Naive thymus-derived CD4-positive, alpha-beta T cell (primary cell): Measurements from ENCODE around the gene ADGRD1. TPM values are rescaled to one million over a fixed set of nuclear protein-coding genes. Genes with fewer than 3 reads are reported as not detected.

Experiments
- ATAC-seq: fragments of 150-1000 bp; cut with Tn5 transposase; 2 replicates; pipeline ENCODE4 v1.10.0; 2021; ENCODE audit warnings: mild to moderate bottlenecking, moderate library complexity
- CTCF ChIA-PET: fragments of 350-600 bp; sonication (Branson Sonifier 250); formaldehyde crosslinking; loops from one replicate; lab custom pipeline; 2021; ENCODE audit warnings: antibody characterized with exemption; lab: Charles Lee
- POLR2A ChIA-PET: fragments of 350-600 bp; sonication (Branson Sonifier 250); formaldehyde crosslinking; loops from one replicate; lab custom pipeline; 2021; ENCODE audit warnings: antibody characterized with exemption, inconsistent platforms; lab: Charles Lee
- DNase-seq, 9 donors: peaks; one replicate each; pipeline versions ENCODE4 v3.0.0 to v3.0.0-alpha.2; 2020 to 2022; ENCODE audit warnings: mixed read lengths in 1 of 9
- H3K27ac ChIP-seq: one replicate; pipeline ENCODE4 v1.7.0; 2013; ENCODE audit warnings: mild to moderate bottlenecking, low read depth, low read length, moderate library complexity
- H3K27me3 ChIP-seq, 2 donors: one replicate each; pipeline ENCODE4 v1.7.0; 2013; ENCODE audit warnings: low read length in 2 of 2, mild to moderate bottlenecking in 2 of 2, moderate library complexity in 2 of 2; ENCODE audit not compliant: control insufficient read depth in 2 of 2, insufficient read depth in 2 of 2
- H3K36me3 ChIP-seq, 3 experiments: 1 replicate in 2 of 3; 2 replicates in 1 of 3; pipeline ENCODE4 v1.7.0; 2013; ENCODE audit warnings: low read length in 3 of 3, mild to moderate bottlenecking in 3 of 3, moderate library complexity in 1 of 3; ENCODE audit not compliant: insufficient read depth in 3 of 3, control insufficient read depth in 2 of 3
- H3K4me1 ChIP-seq, 2 donors: one replicate each; pipeline ENCODE4 v1.7.0; 2013; ENCODE audit warnings: low read length in 2 of 2, mild to moderate bottlenecking in 2 of 2, moderate library complexity in 1 of 2; ENCODE audit not compliant: control insufficient read depth in 2 of 2, insufficient read depth in 2 of 2
- H3K4me3 ChIP-seq: 2 replicates; pipeline ENCODE4 v1.7.0; 2013; ENCODE audit warnings: mild to moderate bottlenecking, low read length
- H3K9me3 ChIP-seq, 3 experiments: 1 replicate in 2 of 3; 2 replicates in 1 of 3; pipeline ENCODE4 v1.7.0; 2013; ENCODE audit warnings: low read length in 3 of 3; ENCODE audit not compliant: control insufficient read depth in 2 of 3
- H3K27ac Mint-ChIP-seq, 9 donors: one replicate each; pipeline ENCODE4 v1.8.0; 2020 to 2022; ENCODE audit warnings: mixed read lengths in 9 of 9, mild to moderate bottlenecking in 8 of 9, moderate library complexity in 5 of 9, inconsistent platforms in 2 of 9
- H3K27me3 Mint-ChIP-seq, 5 donors: one replicate each; pipeline ENCODE4 v1.8.0; 2021 to 2022; ENCODE audit warnings: mixed read lengths in 5 of 5, mild to moderate bottlenecking in 1 of 5
- H3K36me3 Mint-ChIP-seq, 5 donors: one replicate each; pipeline ENCODE4 v1.8.0; 2020 to 2022; ENCODE audit warnings: mixed read lengths in 5 of 5, mild to moderate bottlenecking in 3 of 5, inconsistent platforms in 1 of 5
- H3K4me1 Mint-ChIP-seq, 7 donors: one replicate each; pipeline ENCODE4 v1.8.0; 2020 to 2022; ENCODE audit warnings: mixed read lengths in 7 of 7, mild to moderate bottlenecking in 3 of 7, inconsistent platforms in 1 of 7
- H3K4me3 Mint-ChIP-seq, 10 donors: one replicate each; pipeline ENCODE4 v1.8.0; 2020 to 2022; ENCODE audit warnings: mild to moderate bottlenecking in 10 of 10, mixed read lengths in 10 of 10, moderate library complexity in 6 of 10, inconsistent platforms in 2 of 10
- H3K9me3 Mint-ChIP-seq, 11 donors: one replicate each; pipeline ENCODE4 v1.8.0; 2020 to 2022; ENCODE audit warnings: mixed read lengths in 11 of 11, mild to moderate bottlenecking in 4 of 11, inconsistent platforms in 1 of 11, moderate library complexity in 1 of 11
- intact Hi-C, 2 donors: fragments of 100-400 bp; cut with micrococcal nuclease; formaldehyde crosslinking; loops; one replicate each; pipeline ENCODE4 v1.15.1; 2023
- polyA plus RNA-seq, 2 donors: library from polyadenylated mRNA; unstranded; fragments of 300-500 nt; fragmentation: Illumina TruSeq; gene quantifications; one replicate each; pipeline ENCODE4 v1.2.3, GENCODE V29; 2021
- total RNA-seq, 6 experiments: library from RNA in 5 of 6; stranded (reverse) in 5 of 6; gene quantifications; 1 replicate in 5 of 6; 2 replicates in 1 of 6; pipeline ENCODE4 v1.2.3 and lab custom pipeline; 2021 to 2026

ADGRD1 gene
- total and polyA plus RNA-seq, 7 experiments from 2014 or later = 0.41 to 11.9 (median 1.6) TPM; not detected in 4

- peaks cover 0 to 1% (median 0%) of the 10 kb centered on the region in 3 experiments for H3K9me3 ChIP-seq
- H3K4me1 ChIP-seq = no peaks in the 10 kb centered on the region
- Mint-ChIP-seq H3K4me3 (peak overlapping the region in 2 of 10 donors; percentile 45 to 49), H3K4me1 (no peaks in the 10 kb centered on the region), H3K36me3 (peaks cover 0 to 9% (median 0%) of the 10 kb centered on the region in 5 donors), H3K9me3 (peaks cover 0 to 17% (median 9%) of the 10 kb centered on the region in 11 donors), H3K27me3 (peaks cover 40 to 70% (median 63%) of the 10 kb centered on the region in 5 donors), H3K27ac (no peak overlapping the region)
- ATAC-seq (peak; percentile 42), DNase-seq (no peak)
- ChIA-PET CTCF (no interaction called here), POLR2A (no interaction called here)
- no peak overlapping the region for H3K27ac ChIP-seq
- H3K4me3 ChIP-seq = no peak overlapping the region
- H3K36me3 ChIP-seq = no peaks in the 10 kb centered on the region
- intact Hi-C loops = loop anchor here in 1 of 2 donors (5.0 kb wide), 1 partner anchor 216 kb away; no protein-coding TSS in a partner anchor
- peaks cover 0 to 5% of the 10 kb centered on the region in 2 donors for H3K27me3 ChIP-seq
Observed at GRCh38 chr12:130916241-130916911, 37.3 kb upstream of the ADGRD1 start.

- Histone ChIP-seq H3K9me3 (no peaks in the 10 kb centered on the region), H3K27ac (no peak overlapping the region), H3K4me1 (no peaks in the 10 kb centered on the region), H3K4me3 (no peak overlapping the region), H3K27me3 (peaks cover 0 to 5% of the 10 kb centered on the region in 2 donors), H3K36me3 (no peaks in the 10 kb centered on the region)
- H3K36me3 Mint-ChIP-seq = peaks cover 0 to 6% (median 0%) of the 10 kb centered on the region in 5 donors
- intact Hi-C loops = loop anchor here in 1 of 2 donors (5.0 kb wide), 1 partner anchor 215 kb away; no protein-coding TSS in a partner anchor
- peaks cover 0 to 10% (median 0%) of the 10 kb centered on the region in 11 donors for H3K9me3 Mint-ChIP-seq
- H3K27ac Mint-ChIP-seq = no peak overlapping the region
- peaks cover 40 to 71% (median 52%) of the 10 kb centered on the region in 5 donors for H3K27me3 Mint-ChIP-seq
- ATAC-seq (no peak), DNase-seq (no peak)
- H3K4me1 Mint-ChIP-seq = no peaks in the 10 kb centered on the region
- POLR2A ChIA-PET = no interaction called here
- H3K4me3 Mint-ChIP-seq = no peak overlapping the region
- CTCF ChIA-PET = interaction anchor here (0.5 kb wide), 1 partner anchor 17 kb away, joined by 3 read pairs; no protein-coding TSS in a partner anchor
Observed at GRCh38 chr12:130917607-130918006, 36.1 kb upstream of the ADGRD1 start.

GRCh38 chr12:130919086-130919485 lies 34.6 kb upstream of the ADGRD1 start:
- no peak overlapping the region for H3K27ac Mint-ChIP-seq
- Histone ChIP-seq H3K36me3 (no peaks in the 10 kb centered on the region), H3K27ac (no peak overlapping the region), H3K4me3 (no peak overlapping the region), H3K4me1 (no peaks in the 10 kb centered on the region), H3K27me3 (peaks cover 0 to 5% of the 10 kb centered on the region in 2 donors), H3K9me3 (no peaks in the 10 kb centered on the region)
- POLR2A ChIA-PET = no interaction called here
- no peaks in the 10 kb centered on the region for H3K4me1 Mint-ChIP-seq
- H3K27me3 Mint-ChIP-seq = peaks cover 35 to 65% (median 52%) of the 10 kb centered on the region in 5 donors
- CTCF ChIA-PET = no interaction called here
- H3K9me3 Mint-ChIP-seq = peaks cover 0 to 10% (median 0%) of the 10 kb centered on the region in 11 donors
- no peak for DNase-seq
- no peak for ATAC-seq
- no peak overlapping the region for H3K4me3 Mint-ChIP-seq
- peaks cover 0 to 6% (median 0%) of the 10 kb centered on the region in 5 donors for H3K36me3 Mint-ChIP-seq
- intact Hi-C loops = loop anchor here in 1 of 2 donors (5.0 kb wide), 1 partner anchor 213 kb away; no protein-coding TSS in a partner anchor

- CTCF ChIA-PET = no interaction called here
- H3K9me3 Mint-ChIP-seq = peaks cover 0 to 10% (median 0%) of the 10 kb centered on the region in 11 donors
Observed at GRCh38 chr12:130920119-130920703, 33.5 kb upstream of the ADGRD1 start.

GRCh38 chr12:130920723-130921381 lies 32.9 kb upstream of the ADGRD1 start:
- Mint-ChIP-seq H3K9me3 (peaks cover 0 to 10% (median 0%) of the 10 kb centered on the region in 11 donors), H3K4me1 (no peaks in the 10 kb centered on the region), H3K27ac (no peak overlapping the region), H3K36me3 (peaks cover 0 to 6% (median 0%) of the 10 kb centered on the region in 5 donors), H3K4me3 (no peak overlapping the region), H3K27me3 (peaks cover 25 to 66% (median 53%) of the 10 kb centered on the region in 5 donors)
- Histone ChIP-seq H3K27me3 (peaks cover 0 to 4% of the 10 kb centered on the region in 2 donors), H3K4me3 (no peak overlapping the region), H3K27ac (no peak overlapping the region), H3K36me3 (no peaks in the 10 kb centered on the region), H3K4me1 (no peaks in the 10 kb centered on the region), H3K9me3 (no peaks in the 10 kb centered on the region)
- ChIA-PET POLR2A (no interaction called here), CTCF (no interaction called here)
- intact Hi-C loops = no loop called here
- ATAC-seq (no peak), DNase-seq (no peak)

More at GRCh38 chr12:130920119-130920703, 33.5 kb upstream of the ADGRD1 start:
- Mint-ChIP-seq H3K36me3 (peaks cover 0 to 6% (median 0%) of the 10 kb centered on the region in 5 donors), H3K27me3 (peaks cover 30 to 65% (median 46%) of the 10 kb centered on the region in 5 donors), H3K4me3 (no peak overlapping the region), H3K27ac (no peak overlapping the region), H3K4me1 (no peaks in the 10 kb centered on the region)
- Histone ChIP-seq H3K4me1 (no peaks in the 10 kb centered on the region), H3K27me3 (peaks cover 0 to 5% of the 10 kb centered on the region in 2 donors), H3K27ac (no peak overlapping the region), H3K36me3 (no peaks in the 10 kb centered on the region), H3K4me3 (no peak overlapping the region), H3K9me3 (no peaks in the 10 kb centered on the region)
- intact Hi-C loops = no loop called here
- POLR2A ChIA-PET = no interaction called here
- ATAC-seq (no peak), DNase-seq (no peak)

- H3K27ac Mint-ChIP-seq = no peak overlapping the region
- Histone ChIP-seq H3K9me3 (no peaks in the 10 kb centered on the region), H3K27ac (no peak overlapping the region), H3K4me1 (no peaks in the 10 kb centered on the region), H3K4me3 (no peak overlapping the region), H3K27me3 (no peaks in the 10 kb centered on the region), H3K36me3 (no peaks in the 10 kb centered on the region)
- peaks cover 10 to 63% (median 45%) of the 10 kb centered on the region in 5 donors for H3K27me3 Mint-ChIP-seq
- CTCF ChIA-PET = no interaction called here
- H3K36me3 Mint-ChIP-seq = no peaks in the 10 kb centered on the region
- POLR2A ChIA-PET = no interaction called here
- peaks cover 0 to 10% (median 0%) of the 10 kb centered on the region in 11 donors for H3K9me3 Mint-ChIP-seq
- intact Hi-C loops = no loop called here
- H3K4me3 Mint-ChIP-seq = no peak overlapping the region
- DNase-seq (no peak), ATAC-seq (no peak)
- no peaks in the 10 kb centered on the region for H3K4me1 Mint-ChIP-seq
Observed at GRCh38 chr12:130922511-130922953, 31.2 kb upstream of the ADGRD1 start.
